Epithelial cell of esophagus (primary cell): ENCODE results near the gene CAPN8.

Source experiments
- DNase-seq: peaks from one replicate; pipeline ENCODE4 v3.0.0; 2010; ENCODE audit warnings: low read depth
- H3K4me3 ChIP-seq: 2 replicates; pipeline ENCODE4 v1.5.1; 2011; ENCODE audit warnings: mild to moderate bottlenecking, low read length, control low read depth
- TF ChIP-seq, protein P1 (sequence below): IDR thresholded peaks from 2 replicates; pipeline ENCODE4 v1.5.1; 2011; ENCODE audit warnings: low read depth, mild to moderate bottlenecking, low read length, control low read depth, inconsistent platforms; ENCODE audit not compliant: insufficient read depth; ENCODE audit errors: missing control alignments

CAPN8 gene

DNA sequence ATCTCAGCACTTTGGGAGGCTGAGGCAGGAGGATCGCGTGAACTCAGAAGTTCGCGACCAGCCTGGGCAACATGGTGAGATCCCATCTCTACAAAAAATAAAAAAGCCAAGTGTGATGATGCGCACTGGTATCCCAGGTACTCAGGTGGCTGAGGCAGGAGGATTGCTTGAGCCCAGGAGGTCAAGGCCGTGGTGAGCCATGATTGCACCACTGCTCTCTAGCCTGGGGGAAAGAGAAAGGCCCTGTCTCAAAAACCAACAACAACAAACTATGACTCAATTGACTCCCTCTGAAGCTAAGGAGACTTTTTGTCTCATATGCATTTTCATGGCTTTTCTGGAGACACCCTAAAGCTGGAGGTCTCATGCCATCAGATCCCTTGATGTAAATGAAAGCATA, 153.4 kb downstream of the CAPN8 start:
- no peak overlapping the region for H3K4me3 ChIP-seq
- DNase-seq, result peak; percentile 57
- TF ChIP-seq, protein P1, sequence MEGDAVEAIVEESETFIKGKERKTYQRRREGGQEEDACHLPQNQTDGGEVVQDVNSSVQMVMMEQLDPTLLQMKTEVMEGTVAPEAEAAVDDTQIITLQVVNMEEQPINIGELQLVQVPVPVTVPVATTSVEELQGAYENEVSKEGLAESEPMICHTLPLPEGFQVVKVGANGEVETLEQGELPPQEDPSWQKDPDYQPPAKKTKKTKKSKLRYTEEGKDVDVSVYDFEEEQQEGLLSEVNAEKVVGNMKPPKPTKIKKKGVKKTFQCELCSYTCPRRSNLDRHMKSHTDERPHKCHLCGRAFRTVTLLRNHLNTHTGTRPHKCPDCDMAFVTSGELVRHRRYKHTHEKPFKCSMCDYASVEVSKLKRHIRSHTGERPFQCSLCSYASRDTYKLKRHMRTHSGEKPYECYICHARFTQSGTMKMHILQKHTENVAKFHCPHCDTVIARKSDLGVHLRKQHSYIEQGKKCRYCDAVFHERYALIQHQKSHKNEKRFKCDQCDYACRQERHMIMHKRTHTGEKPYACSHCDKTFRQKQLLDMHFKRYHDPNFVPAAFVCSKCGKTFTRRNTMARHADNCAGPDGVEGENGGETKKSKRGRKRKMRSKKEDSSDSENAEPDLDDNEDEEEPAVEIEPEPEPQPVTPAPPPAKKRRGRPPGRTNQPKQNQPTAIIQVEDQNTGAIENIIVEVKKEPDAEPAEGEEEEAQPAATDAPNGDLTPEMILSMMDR, result no peak

DNA sequence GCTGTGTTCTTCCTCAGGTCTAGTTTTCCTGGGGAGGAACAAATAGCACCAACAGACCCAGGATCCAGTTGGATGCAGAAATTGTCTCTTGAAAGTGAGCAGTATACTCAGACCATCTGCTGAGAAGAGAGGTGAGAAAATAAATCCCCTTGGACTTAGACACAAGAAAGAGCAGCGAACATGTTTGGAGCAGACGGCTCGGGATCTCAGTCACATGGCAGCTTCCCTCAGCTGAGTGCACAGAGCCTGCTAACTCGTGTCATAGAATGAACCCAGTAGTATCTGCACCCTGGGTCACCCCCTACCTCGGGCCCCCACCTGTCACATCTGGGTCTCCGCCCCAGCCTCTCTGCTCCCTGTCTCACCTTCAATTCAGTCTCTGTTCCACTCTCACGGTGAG, 156.7 kb downstream of the CAPN8 start:
- no peak for DNase-seq
- TF ChIP-seq, protein P1, result no peak
- H3K4me3 ChIP-seq, result no peak overlapping the region

DNA sequence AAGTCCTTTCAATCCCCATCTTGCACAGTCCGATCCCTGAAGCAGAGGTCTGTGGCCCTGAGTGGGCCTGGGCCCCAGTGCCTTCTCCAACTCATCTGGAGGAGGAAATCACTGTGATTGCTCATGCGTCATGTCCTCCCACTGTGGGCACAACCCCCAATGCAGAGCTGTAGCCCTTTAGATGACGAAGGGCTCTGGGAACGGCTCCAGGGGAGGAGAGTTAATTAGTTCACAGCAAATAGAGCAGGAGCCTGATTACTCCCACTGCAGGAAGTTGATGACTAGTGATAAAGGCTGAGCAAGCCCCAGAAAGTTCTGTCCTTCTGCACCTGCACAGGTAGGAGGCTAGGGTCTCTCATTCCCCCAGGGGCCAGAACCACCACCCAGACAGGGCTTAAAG, 160.8 kb downstream of the CAPN8 start:
- TF ChIP-seq, protein P1, result no peak
- H3K4me3 ChIP-seq, result no peak overlapping the region
- DNase-seq, result peak; percentile 96

DNA sequence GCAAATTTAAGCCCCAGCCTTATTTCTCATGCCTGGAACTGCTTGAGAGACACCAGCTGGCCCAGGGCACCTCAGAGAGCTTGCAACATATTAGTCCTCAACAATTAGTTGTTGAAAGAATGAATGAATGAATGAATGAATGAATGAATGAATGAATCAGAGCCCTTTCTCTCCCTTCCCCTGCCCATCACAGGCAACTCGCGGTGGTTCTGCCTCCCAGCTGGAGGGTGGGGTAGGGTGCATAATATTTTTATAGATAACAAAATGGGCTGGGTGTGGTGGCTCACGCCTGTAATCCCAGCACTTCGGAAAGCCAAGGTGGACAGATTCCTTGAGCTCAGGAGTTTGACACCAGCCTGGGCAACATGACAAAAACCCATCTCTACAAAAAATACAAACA, 162.2 kb downstream of the CAPN8 start:
- H3K4me3 ChIP-seq, result no peak overlapping the region
- TF ChIP-seq, protein P1, result no peak
- peak; percentile 21 for DNase-seq

DNA sequence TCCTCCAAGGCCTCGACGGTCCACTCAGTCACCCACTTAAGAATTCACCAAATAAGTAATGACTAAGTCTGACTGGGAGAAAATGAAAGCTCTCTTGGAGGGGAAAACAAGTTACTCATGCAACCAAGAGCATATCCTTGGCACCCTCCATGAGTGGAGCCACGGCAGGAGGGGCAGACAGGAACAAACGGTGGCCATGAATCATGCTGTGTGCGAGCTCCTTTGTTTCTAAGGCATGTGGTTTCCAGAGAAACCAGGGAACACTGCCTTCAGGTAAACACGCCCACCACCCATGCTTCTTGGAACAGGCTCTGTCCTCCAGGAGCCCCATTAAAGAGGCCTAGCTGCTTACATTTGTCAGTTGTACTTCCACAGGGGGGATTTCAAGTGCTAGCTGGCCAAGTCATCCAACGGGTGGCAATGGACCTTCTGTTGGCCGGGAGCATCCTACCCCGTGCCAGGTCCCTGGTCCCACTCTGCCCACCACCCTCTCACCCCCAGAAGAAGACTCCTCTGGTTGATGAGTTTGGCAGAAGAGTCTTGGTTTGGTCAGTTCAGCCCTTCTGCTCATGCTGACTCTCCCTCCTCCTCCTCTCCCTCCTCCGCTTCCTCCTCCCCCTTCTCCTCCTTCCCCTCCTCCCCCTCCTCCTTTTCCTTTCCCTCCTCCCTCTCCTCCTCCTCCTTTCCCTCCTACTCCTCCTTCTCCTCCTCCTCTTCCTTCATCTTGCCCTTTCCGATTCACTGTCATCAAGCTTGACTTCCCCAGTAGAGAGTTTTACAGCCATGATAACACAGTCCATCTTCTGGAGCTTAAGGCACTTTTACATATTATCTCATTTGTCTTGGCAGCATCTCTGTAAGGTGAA, 164.7 kb downstream of the CAPN8 start:
- TF ChIP-seq, protein P1, result no peak
- peak; percentile 99 for DNase-seq
- no peak overlapping the region for H3K4me3 ChIP-seq

DNA sequence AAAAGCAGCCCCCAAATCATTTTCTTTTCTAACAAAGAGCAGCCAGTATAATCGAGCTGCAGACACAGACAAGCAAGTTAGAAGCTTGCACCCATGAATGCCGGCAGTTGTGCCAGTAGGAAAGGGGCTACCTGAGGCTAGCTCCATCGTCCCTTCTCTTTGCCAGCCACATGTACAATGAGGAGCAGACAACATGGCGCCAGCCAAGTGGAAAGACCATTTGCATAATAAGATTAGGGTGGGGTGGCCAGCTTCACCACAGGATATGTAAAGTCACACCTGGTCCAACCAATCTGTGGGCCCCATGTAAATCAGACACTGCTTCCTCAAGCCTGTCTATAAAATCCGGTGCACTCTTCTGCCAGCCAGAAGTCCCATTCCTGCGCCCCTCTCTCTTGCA, 168.6 kb downstream of the CAPN8 start:
- TF ChIP-seq, protein P1, result no peak
- no peak overlapping the region for H3K4me3 ChIP-seq
- DNase-seq, result no peak

DNA sequence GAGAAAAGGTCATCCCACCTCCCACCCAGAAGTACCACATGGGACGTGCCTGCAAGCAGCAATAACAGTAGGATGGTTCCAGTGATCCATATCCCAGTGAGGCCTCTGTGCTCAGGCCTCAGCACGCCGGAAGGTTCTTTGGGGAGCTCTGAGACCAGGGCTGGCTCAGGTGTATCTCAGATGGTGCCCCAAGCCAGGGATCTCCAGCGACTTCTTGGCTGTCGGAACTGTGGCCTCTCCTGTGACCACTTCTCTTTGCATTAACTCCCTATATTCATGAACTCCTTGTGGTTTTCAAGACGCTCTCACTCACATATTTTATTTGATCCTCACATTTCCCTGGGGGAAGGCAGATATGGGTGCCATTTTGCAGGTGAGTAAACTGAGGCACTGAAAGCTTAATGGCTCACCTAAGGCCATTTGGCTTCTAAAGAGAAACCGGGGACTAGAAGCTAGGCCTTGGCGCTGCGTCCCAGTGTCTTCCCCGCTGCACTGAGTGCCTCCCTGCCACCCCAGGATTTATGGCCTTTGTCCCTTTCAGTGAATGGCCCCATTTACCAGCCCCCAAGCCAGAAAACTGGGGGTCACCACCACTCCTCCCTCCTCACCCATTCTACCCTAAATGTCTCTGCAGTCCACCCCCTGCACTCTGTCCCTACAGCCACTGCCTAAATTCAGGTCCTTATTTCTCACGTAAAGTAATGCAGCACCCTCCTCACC, 170.4 kb downstream of the CAPN8 start:
- TF ChIP-seq, protein P1, result no peak
- no peak for DNase-seq
- H3K4me3 ChIP-seq, result no peak overlapping the region
